T-cell (primary cell): ENCODE results near the gene ANKDD1A. TPM values are rescaled to one million over a fixed set of nuclear protein-coding genes. Genes with fewer than 3 reads are reported as not detected.

Experiments
- ATAC-seq, 4 experiments: fragments of 200-7000 bp in 3 of 4; fragments of 150-1000 bp in 1 of 4; cut with Tn5 transposase; replicated peaks in 1 of 4; 1 replicate in 3 of 4; 2 replicates in 1 of 4; pipeline ENCODE4 v1.10.0; 2021; ENCODE audit warnings: moderate library complexity in 3 of 4, mild to moderate bottlenecking in 2 of 4, moderate number of reproducible peaks in 1 of 4
- CTCF ChIA-PET, 2 donors: fragments of 300-600 bp; sonication (Branson Sonifier 250); formaldehyde crosslinking; loops; one replicate each; lab custom pipeline; 2022; ENCODE audit warnings: antibody characterized with exemption in 2 of 2; lab: Charles Lee
- POLR2A ChIA-PET, 2 donors: fragments of 300-600 bp; sonication (Branson Sonifier 250); formaldehyde crosslinking; loops; one replicate each; lab custom pipeline; 2022; ENCODE audit warnings: antibody characterized with exemption in 2 of 2; lab: Charles Lee
- DNase-seq, 35 experiments: peaks; one replicate each; pipeline versions ENCODE4 v3.0.0 to v3.0.0-alpha.2; 2013 to 2023
- H3K27ac ChIP-seq: one replicate; pipeline ENCODE4 v1.5.1; 2013; ENCODE audit warnings: low read length
- H3K27me3 ChIP-seq, 2 experiments: replicated peaks in 1 of 2; 1 replicate in 1 of 2; 2 replicates in 1 of 2; pipeline versions ENCODE4 v1.6.1 to v1.7.0; 2013; ENCODE audit warnings: low read length in 1 of 2, mixed read lengths in 1 of 2; ENCODE audit not compliant: control insufficient read depth in 2 of 2, insufficient read depth in 2 of 2; ENCODE audit errors: extremely low read depth in 1 of 2
- H3K36me3 ChIP-seq, 2 donors: 1 replicate in 1 of 2; 2 replicates in 1 of 2; pipeline versions ENCODE4 v1.6.1 to v1.7.0; 2013; ENCODE audit warnings: low read length in 1 of 2; ENCODE audit not compliant: control insufficient read depth in 2 of 2, insufficient read depth in 1 of 2; ENCODE audit errors: extremely low read depth in 1 of 2
- H3K4me1 ChIP-seq, 2 experiments: 1 replicate in 1 of 2; 2 replicates in 1 of 2; pipeline versions ENCODE4 v1.6.1 to v1.7.0; 2013; ENCODE audit warnings: low read length in 2 of 2, mixed read lengths in 1 of 2; ENCODE audit not compliant: insufficient read depth in 2 of 2, control insufficient read depth in 1 of 2; ENCODE audit errors: extremely low read depth in 1 of 2
- H3K4me3 ChIP-seq, 2 donors: 1 replicate in 1 of 2; 2 replicates in 1 of 2; pipeline versions ENCODE4 v1.5.1 to v1.7.0; 2013; ENCODE audit warnings: mild to moderate bottlenecking in 2 of 2, low read length in 1 of 2, moderate library complexity in 1 of 2; ENCODE audit not compliant: control insufficient read depth in 1 of 2; ENCODE audit errors: extremely low read depth in 1 of 2
- H3K9me3 ChIP-seq: 2 replicates; pipeline ENCODE4 v1.7.0; 2013
- H3K27ac Mint-ChIP-seq, 2 donors: one replicate each; pipeline ENCODE4 v1.8.0; 2020 to 2021; ENCODE audit warnings: mild to moderate bottlenecking in 2 of 2, mixed read lengths in 2 of 2
- H3K27me3 Mint-ChIP-seq, 2 donors: one replicate each; pipeline ENCODE4 v1.8.0; 2021 to 2022; ENCODE audit warnings: mixed read lengths in 2 of 2
- H3K36me3 Mint-ChIP-seq: one replicate; pipeline ENCODE4 v1.8.0; 2021; ENCODE audit warnings: mixed read lengths
- H3K4me1 Mint-ChIP-seq, 3 donors: one replicate each; pipeline ENCODE4 v1.8.0; 2020 to 2022; ENCODE audit warnings: mixed read lengths in 3 of 3, mild to moderate bottlenecking in 1 of 3
- H3K4me3 Mint-ChIP-seq, 3 donors: one replicate each; pipeline ENCODE4 v1.8.0; 2020 to 2022; ENCODE audit warnings: mild to moderate bottlenecking in 3 of 3, mixed read lengths in 3 of 3, moderate library complexity in 3 of 3
- H3K9me3 Mint-ChIP-seq, 3 donors: one replicate each; pipeline ENCODE4 v1.8.0; 2020 to 2022; ENCODE audit warnings: mixed read lengths in 3 of 3
- WGBS: methylation state at CpG from one replicate; pipeline ENCODE4 v1.1.5; 2013; ENCODE audit warnings: missing lambda C conversion rate; ENCODE audit not compliant: insufficient coverage; 5-methylcytosine and 5-hydroxymethylcytosine counted together
- total RNA-seq, 35 experiments: library from RNA in 6 of 35; stranded (reverse) in 6 of 35; fragments of 120-200 nt in 1 of 35; gene quantifications; one replicate each; pipeline versions ENCODE4 v1.2.1 to v1.2.4 and lab custom pipeline; 2013 to 2026

ANKDD1A gene
- total RNA-seq, 5 donors from 2014 or later (not counting 1 experiment from before 2014, with no cell fraction given) = 1.7 to 13.4 (median 7.9) TPM

GRCh38 chr15:64905119-64905831 lies 6.4 kb upstream of the ANKDD1A start:
- no peak overlapping the region for H3K27ac ChIP-seq
- POLR2A ChIA-PET = interaction anchor here (0.6 to 0.8 kb wide), 2 partner anchors 29 to 711 kb away, joined by 6 to 9 read pairs; no protein-coding TSS in a partner anchor
- no peaks in the 10 kb centered on the region for H3K9me3 ChIP-seq
- Mint-ChIP-seq H3K27ac (peak overlapping the region; percentile 34 to 66), H3K36me3 (peaks cover 6% of the 10 kb centered on the region), H3K4me3 (peak overlapping the region; percentile 47 to 72 (median 61)), H3K27me3 (no peaks in the 10 kb centered on the region), H3K4me1 (peaks cover 37 to 42% (median 42%) of the 10 kb centered on the region in 3 donors), H3K9me3 (peaks cover 0 to 7% (median 2%) of the 10 kb centered on the region in 3 donors)
- WGBS = 20% methylated on average over 27 of the region's 30 CpGs
- no peaks in the 10 kb centered on the region for H3K36me3 ChIP-seq
- H3K4me3 ChIP-seq = peak overlapping the region in 1 of 2 donors; percentile 30
- DNase-seq = peak; percentile 43 to 83 (median 73)
- peaks cover 11 to 35% of the 10 kb centered on the region in 2 experiments for H3K4me1 ChIP-seq
- ATAC-seq = peak; percentile 69 to 80 (median 76)
- CTCF ChIA-PET = interaction anchor here (0.6 to 3.0 kb wide), 4 partner anchors 11 to 177 kb away, joined by 3 to 18 read pairs (median 8); no protein-coding TSS in a partner anchor
- H3K27me3 ChIP-seq = peaks cover 0 to 8% of the 10 kb centered on the region in 2 experiments

- H3K4me1 ChIP-seq = peaks cover 11 to 35% of the 10 kb centered on the region in 2 experiments
- CTCF ChIA-PET = interaction anchor here (1.0 to 3.0 kb wide), 4 partner anchors 12 to 178 kb away, joined by 4 to 18 read pairs (median 8); no protein-coding TSS in a partner anchor
- Mint-ChIP-seq H3K27ac (no peak overlapping the region), H3K9me3 (peaks cover 0 to 3% (median 2%) of the 10 kb centered on the region in 3 donors), H3K4me3 (peak overlapping the region in 1 of 3 donors; percentile 72), H3K27me3 (peaks cover 0 to 3% of the 10 kb centered on the region in 2 donors), H3K36me3 (peaks cover 2% of the 10 kb centered on the region), H3K4me1 (peaks cover 37 to 45% (median 43%) of the 10 kb centered on the region in 3 donors)
- no peaks in the 10 kb centered on the region for H3K9me3 ChIP-seq
- H3K27me3 ChIP-seq = peaks cover 0 to 8% of the 10 kb centered on the region in 2 experiments
- WGBS = 81% methylated on average over 5 of the region's 9 CpGs
- POLR2A ChIA-PET = no interaction called here
- H3K27ac ChIP-seq = no peak overlapping the region
- ATAC-seq (no peak), DNase-seq (no peak)
- no peaks in the 10 kb centered on the region for H3K36me3 ChIP-seq
- H3K4me3 ChIP-seq = no peak overlapping the region
These were observed 5.8 kb upstream of the ANKDD1A start for GRCh38 chr15:64905941-64906340.

GRCh38 chr15:64906402-64906801 lies 5.3 kb upstream of the ANKDD1A start:
- Histone ChIP-seq H3K4me3 (no peak overlapping the region), H3K9me3 (no peaks in the 10 kb centered on the region), H3K27me3 (peaks cover 0 to 11% of the 10 kb centered on the region in 2 experiments), H3K4me1 (peaks cover 11 to 38% of the 10 kb centered on the region in 2 experiments), H3K27ac (no peak overlapping the region), H3K36me3 (no peaks in the 10 kb centered on the region)
- Mint-ChIP-seq H3K9me3 (no peaks in the 10 kb centered on the region), H3K4me1 (peaks cover 40 to 47% (median 47%) of the 10 kb centered on the region in 3 donors), H3K4me3 (no peak overlapping the region), H3K27me3 (peaks cover 0 to 7% of the 10 kb centered on the region in 2 donors), H3K27ac (no peak overlapping the region), H3K36me3 (no peaks in the 10 kb centered on the region)
- ChIA-PET CTCF (interaction anchor here (0.9 to 3.0 kb wide), 4 partner anchors 92 to 178 kb away, joined by 3 to 18 read pairs (median 4); no protein-coding TSS in a partner anchor), POLR2A (interaction anchor here in 1 of 2 donors (0.5 kb wide), 1 partner anchor 186 kb away, joined by 7 read pairs; no protein-coding TSS in a partner anchor)
- no peak for ATAC-seq
- WGBS = 92% methylated on average over 3 of the region's 3 CpGs
- DNase-seq = no peak

GRCh38 chr15:64907991-64908390 lies 3.7 kb upstream of the ANKDD1A start:
- Histone ChIP-seq H3K4me1 (peaks cover under 1 to 36% of the 10 kb centered on the region in 2 experiments), H3K36me3 (no peaks in the 10 kb centered on the region), H3K4me3 (no peak overlapping the region), H3K27ac (no peak overlapping the region), H3K9me3 (no peaks in the 10 kb centered on the region), H3K27me3 (peaks cover 0 to 21% of the 10 kb centered on the region in 2 experiments)
- peaks cover 29 to 41% (median 33%) of the 10 kb centered on the region in 3 donors for H3K4me1 Mint-ChIP-seq
- no peaks in the 10 kb centered on the region for H3K36me3 Mint-ChIP-seq
- no peak overlapping the region for H3K4me3 Mint-ChIP-seq
- DNase-seq = no peak
- H3K9me3 Mint-ChIP-seq = no peaks in the 10 kb centered on the region
- H3K27ac Mint-ChIP-seq = no peak overlapping the region
- CTCF ChIA-PET = interaction anchor here (0.6 to 0.7 kb wide), 5 partner anchors 46 to 647 kb away, joined by 4 to 12 read pairs (median 4); no protein-coding TSS in a partner anchor
- POLR2A ChIA-PET = interaction anchor here in 1 of 2 donors (0.7 kb wide), 1 partner anchor 661 kb away, joined by 11 read pairs; no protein-coding TSS in a partner anchor
- H3K27me3 Mint-ChIP-seq = peaks cover 0 to 8% of the 10 kb centered on the region in 2 donors
- ATAC-seq = no peak
- WGBS = no CpG with 5 or more reads among the region's 1 CpG

- Histone ChIP-seq H3K27me3 (peaks cover 0 to 26% of the 10 kb centered on the region in 2 experiments), H3K27ac (no peak overlapping the region), H3K9me3 (no peaks in the 10 kb centered on the region), H3K4me3 (no peak overlapping the region), H3K4me1 (peaks cover 0 to 22% of the 10 kb centered on the region in 2 experiments), H3K36me3 (no peaks in the 10 kb centered on the region)
- WGBS = 71% methylated on average over 1 of the region's 3 CpGs
- Mint-ChIP-seq H3K27me3 (peaks cover 0 to 8% of the 10 kb centered on the region in 2 donors), H3K4me1 (peaks cover 16 to 26% (median 19%) of the 10 kb centered on the region in 3 donors), H3K27ac (no peak overlapping the region), H3K36me3 (peaks cover 3% of the 10 kb centered on the region), H3K9me3 (no peaks in the 10 kb centered on the region), H3K4me3 (no peak overlapping the region)
- ATAC-seq = no peak
- no peak for DNase-seq
- ChIA-PET CTCF (interaction anchor here (1.0 to 1.1 kb wide), 2 partner anchors 16 to 225 kb away, joined by 3 to 4 read pairs; no protein-coding TSS in a partner anchor), POLR2A (no interaction called here)
These were observed 2.2 kb upstream of the ANKDD1A start for GRCh38 chr15:64909546-64909945.
